ENCODE results near the gene DKC1.
"Not testable (repeated sequence)": the region's sequence is repeated elsewhere in the genome, so short reads cannot be mapped to it uniquely, and the experiment has no call there.

The DKC1 gene

GRCh38 chrX:154795016-154795415 lies 32.4 kb downstream of the DKC1 start:
- DNase-seq = no peak

- no peak for DNase-seq
Observed at GRCh38 chrX:154797006-154797405, 34.3 kb downstream of the DKC1 start.

- DNase-seq = no peak
Observed at GRCh38 chrX:154799556-154800348, 37.1 kb downstream of the DKC1 start.

GRCh38 chrX:154800478-154801210 lies 38.0 kb downstream of the DKC1 start:
- DNase-seq = no peak

- DNase-seq = no peak
Observed at GRCh38 chrX:154802947-154803346, 40.3 kb downstream of the DKC1 start.

GRCh38 chrX:154804261-154804956 lies 41.7 kb downstream of the DKC1 start:
- no peak for DNase-seq

- peak; percentile 20 to 45 for DNase-seq
Observed at GRCh38 chrX:154804957-154805695, 42.5 kb downstream of the DKC1 start, which contains the start of gene MPP1. Gene MPP1, minus strand, starts transcription at chrX:154805485. Its CDS starts 112 bp downstream, at chrX:154805373.

- no peak for DNase-seq
Observed at GRCh38 chrX:154805696-154806091, 43.0 kb downstream of the DKC1 start.

- no peak for DNase-seq
Observed at GRCh38 chrX:154806837-154807501, 44.3 kb downstream of the DKC1 start.

- no peak for DNase-seq
Observed at GRCh38 chrX:154809939-154810665, 47.4 kb downstream of the DKC1 start.

GRCh38 chrX:154812341-154813101 lies 49.9 kb downstream of the DKC1 start:
- no peak for DNase-seq

- DNase-seq = no peak
Observed at GRCh38 chrX:154813801-154814200, 51.1 kb downstream of the DKC1 start.

GRCh38 chrX:154815274-154815818 lies 52.7 kb downstream of the DKC1 start:
- no peak for DNase-seq

- DNase-seq = not testable (repeated sequence)
Observed at GRCh38 chrX:154816326-154816898, 53.7 kb downstream of the DKC1 start.

GRCh38 chrX:154817048-154817618 lies 54.5 kb downstream of the DKC1 start:
- DNase-seq = not testable (repeated sequence)

- no peak for DNase-seq
Observed at GRCh38 chrX:154818916-154819770, 56.5 kb downstream of the DKC1 start.

- no peak for DNase-seq
Observed at GRCh38 chrX:154819771-154820341, 57.2 kb downstream of the DKC1 start.

GRCh38 chrX:154821523-154821922 lies 58.9 kb downstream of the DKC1 start:
- no peak for DNase-seq

Measured in bone marrow (tissue), 2 donors.